K562 (cell line): Measurements from ENCODE around the gene SPATC1L. TPM values are rescaled to one million over a fixed set of nuclear protein-coding genes. Genes with fewer than 3 reads are reported as not detected.
A peak's percentile ranks its signal among the peaks of the same experiment; 100 is the strongest.

ENCODE experiments used
- ATAC-seq: fragments of 200-7000 bp; cut with Tn5 transposase; 3 replicates; pipeline ENCODE4 v1.9.1; 2020; ENCODE audit warnings: moderate library complexity
- BruUV-seq: library from RNA; stranded (reverse); fragments of 400-500 nt; replicated peaks from 2 replicates; lab custom pipeline; 2021; lab: Mats Ljungman, UMichigan
- CTCF ChIA-PET: fragments of 300-600 bp; formaldehyde crosslinking; extraction: SDS; loops from one replicate; lab custom pipeline; 2021; ENCODE audit warnings: low intra/inter-chr PET ratio; lab: Yijun Ruan, JAX
- POLR2A ChIA-PET: fragments of 300-600, 350-650 bp; sonication (Branson Sonifier 250); formaldehyde crosslinking; extraction: SDS; loops from one replicate; lab custom pipeline; 2021; ENCODE audit warnings: antibody characterized with exemption, inconsistent platforms; lab: Yijun Ruan, JAX
- DNase-seq, 4 experiments: peaks; one replicate each; pipeline versions ENCODE4 v3.0.0 to v3.0.0-alpha.2; 2011 to 2018; ENCODE audit warnings: low spot score in 3 of 4, mixed read lengths in 3 of 4; ENCODE audit errors: extremely low read depth in 1 of 4
- FAIRE-seq: peaks from 2 replicates; lab custom pipeline; 2011; peaks lifted over from hg19 to GRCh38; lab: Jason Lieb, UNC
- H2AFZ ChIP-seq: 2 replicates; pipeline ENCODE4 v1.6.0; 2011; ENCODE audit warnings: low read depth, low read length, control low read depth, inconsistent platforms
- H3K27ac ChIP-seq: fragments of 200-600 bp; 3 replicates; pipeline ENCODE4 v1.8.0; 2011; ENCODE audit warnings: low read depth, mild to moderate bottlenecking, control low read depth, inconsistent platforms, low read length, moderate library complexity, mixed read lengths; ENCODE audit errors: extremely low read depth
- H3K27me3 ChIP-seq, 2 experiments: fragments of 300-600 bp in 1 of 2; 2 replicates in 1 of 2; 3 replicates in 1 of 2; pipeline versions ENCODE4 v1.6.0 to v1.8.0; 2011; ENCODE audit warnings: inconsistent platforms in 2 of 2, low read length in 2 of 2, mild to moderate bottlenecking in 1 of 2, mixed read lengths in 1 of 2, moderate library complexity in 1 of 2; ENCODE audit not compliant: control insufficient read depth in 2 of 2, insufficient read depth in 2 of 2
- H3K36me3 ChIP-seq: fragments of 300-600 bp; 3 replicates; pipeline ENCODE4 v1.8.0; 2011; ENCODE audit warnings: mild to moderate bottlenecking, low read length, inconsistent platforms; ENCODE audit not compliant: control insufficient read depth, insufficient read depth
- H3K4me1 ChIP-seq, 2 experiments: fragments of 200-600 bp in 1 of 2; replicated peaks in 1 of 2; 2 replicates in 1 of 2; 3 replicates in 1 of 2; pipeline versions ENCODE4 v1.5.1 to v1.8.0; 2011; ENCODE audit warnings: inconsistent platforms in 2 of 2, low read length in 2 of 2, mild to moderate bottlenecking in 1 of 2, mixed read lengths in 1 of 2, moderate library complexity in 1 of 2; ENCODE audit not compliant: control insufficient read depth in 2 of 2, insufficient read depth in 2 of 2
- H3K4me2 ChIP-seq: 2 replicates; pipeline ENCODE4 v1.6.1; 2011; ENCODE audit warnings: low read length, control low read depth, inconsistent platforms, mixed read lengths; ENCODE audit not compliant: insufficient read depth
- H3K4me3 ChIP-seq: fragments of 200-600 bp; sonication (generic), shearing (Covaris generic); 2 replicates; pipeline ENCODE4 v1.5.1; 2016; ENCODE audit warnings: control low read depth, inconsistent platforms
- H3K79me2 ChIP-seq: fragments of 200-600 bp; 3 replicates; pipeline ENCODE4 v1.8.0; 2011; ENCODE audit warnings: low read length, inconsistent platforms; ENCODE audit not compliant: control insufficient read depth, insufficient read depth
- H3K9ac ChIP-seq, 2 experiments: 2 replicates each; pipeline versions ENCODE4 v1.6.0 to v1.6.1; 2011; ENCODE audit warnings: low read depth in 2 of 2, low read length in 2 of 2, control low read depth in 1 of 2, inconsistent platforms in 1 of 2, mild to moderate bottlenecking in 1 of 2, mixed read lengths in 1 of 2; ENCODE audit not compliant: insufficient read depth in 1 of 2
- H3K9me1 ChIP-seq: one replicate; pipeline ENCODE4 v1.6.0; 2011; ENCODE audit warnings: inconsistent platforms, mild to moderate bottlenecking, low read length, moderate library complexity; ENCODE audit not compliant: control insufficient read depth, insufficient read depth
- H3K9me3 ChIP-seq: replicated peaks from 2 replicates; pipeline ENCODE4 v1.5.1; 2011; ENCODE audit warnings: low read depth, low read length, inconsistent platforms; ENCODE audit not compliant: control insufficient read depth, insufficient read depth
- H4K20me1 ChIP-seq: replicated peaks from 2 replicates; pipeline ENCODE4 v1.6.1; 2011; ENCODE audit warnings: low read length, inconsistent platforms, mixed read lengths; ENCODE audit not compliant: control insufficient read depth, insufficient read depth
- CHD4 ChIP-seq: fragments of 200-600 bp; sonication (generic); IDR thresholded peaks from 3 replicates; pipeline ENCODE4 v1.6.1; 2012; ENCODE audit warnings: low read depth, mild to moderate bottlenecking, mixed read lengths, low read length, inconsistent platforms; ENCODE audit not compliant: insufficient read depth, insufficient replicate concordance, poor library complexity, severe bottlenecking
- MYNN ChIP-seq, 2 experiments: sonication (generic); formaldehyde crosslinking in 1 of 2; IDR thresholded peaks; 2 replicates each; pipeline versions ENCODE4 v1.5.0 to v1.6.1; 2016 to 2020; ENCODE audit warnings: antibody characterized with exemption in 1 of 2, missing genetic modification reagents in 1 of 2
- ZNF384 ChIP-seq: IDR thresholded peaks from 2 replicates; pipeline ENCODE4 v1.6.1; 2012; ENCODE audit warnings: low read depth, low read length, improper control_type of control experiment
- WGBS: fragments of 100-300 bp; shearing (Covaris generic); methylation state at CpG from one replicate; pipeline ENCODE4 v1.1.6; 2016; ENCODE audit warnings: low coverage, mixed read lengths; ENCODE audit not compliant: insufficient coverage; ENCODE audit errors: missing lambda C conversion rate; 5-methylcytosine and 5-hydroxymethylcytosine counted together
- in situ Hi-C: fragments of 300-500 bp; cut with MboI; formaldehyde crosslinking; loops from 4 replicates; pipeline ENCODE4 v1.15.0; 2018; ENCODE audit warnings: inconsistent platforms, mixed read lengths
- intact Hi-C: fragments of 100-400 bp; cut with micrococcal nuclease; formaldehyde crosslinking; loops from 2 replicates; pipeline ENCODE4 v1.14.2; 2022
- polyA plus RNA-seq, 8 experiments: library from polyadenylated mRNA; depleted of rRNA in 4 of 8; stranded (reverse) in 5 of 8; unstranded in 3 of 8; fragments of >200 nt; fragmentation: Nextera tagmentation in 2 of 8; fragmentation: Illumina TruSeq in 1 of 8; extraction: Ambion mirVana in 2 of 8; extraction: Trizol in 1 of 8; gene quantifications; 2 replicates each; pipeline versions ENCODE4 v1.2.1 to v1.2.3, GENCODE V29; 2011 to 2014; ENCODE audit warnings: inconsistent platforms in 1 of 8, missing spikeins in 1 of 8
- total RNA-seq, 7 experiments: library from RNA; depleted of rRNA in 6 of 7; stranded (reverse); fragments of >200 nt in 6 of 7; fragmentation: Illumina TruSeq in 2 of 7; extraction: Trizol in 2 of 7; gene quantifications; 2 replicates each; pipeline versions ENCODE4 v1.2.1 to v1.2.3, GENCODE V29; 2011 to 2021; ENCODE audit warnings: low replicate concordance in 1 of 7

Gene SPATC1L
- total and polyA plus RNA-seq, 9 of the 15 experiments (the other 6 are each of a cell fraction or from before 2014, with no cell fraction given) = 0.14 to 121 (median 34.0) TPM; not detected in 1

GRCh38 chr21:46156378-46156645 is 27.9 kb downstream of the SPATC1L start:
- intact Hi-C loops = no loop called here
- ATAC-seq = no peak
- POLR2A ChIA-PET = no interaction called here
- CTCF ChIA-PET = no interaction called here
- H2AFZ ChIP-seq = no peak overlapping the region
- in situ Hi-C loops = no loop called here
- peak; percentile 51 for FAIRE-seq
- H3K4me3 ChIP-seq = no peak overlapping the region
- H3K4me1 ChIP-seq = peaks cover 15 to 71% of the 10 kb centered on the region in 2 experiments
- H3K9ac ChIP-seq = peak overlapping the region in 1 of 2 experiments; percentile 84; a peak in 2 of 4 replicates
- peaks cover 7% of the 10 kb centered on the region; the same call in 1 of the 2 replicates for H3K9me3 ChIP-seq
- peak overlapping the region; percentile 21; the same call in 1 of the 3 replicates for H3K27ac ChIP-seq
- BruUV-seq = no TSS peak
- no peak overlapping the region for H3K4me2 ChIP-seq
- H4K20me1 ChIP-seq = no peaks in the 10 kb centered on the region
- H3K36me3 ChIP-seq = peaks cover 38% of the 10 kb centered on the region; the same call in 2 of the 3 replicates
- no peak for DNase-seq
- TF ChIP-seq ZNF384 (0 out of 2 replicates have a peak, but pooled peaks have one; percentile 16), CHD4 (no peak), MYNN (IDR thresholded peaks at IDR 0.05) (no peak), MYNN (CRISPR knock-in tag; IDR thresholded peaks at IDR 0.05) (no peak)
- no peaks in the 10 kb centered on the region for H3K9me1 ChIP-seq
- H3K79me2 ChIP-seq = peaks cover 4% of the 10 kb centered on the region; the same call in 1 of the 3 replicates
- WGBS = 69% methylated on average over 5 of the region's 7 CpGs
- no peaks in the 10 kb centered on the region for H3K27me3 ChIP-seq
